NB4 (cell line): ENCODE measurements around the gene USF2.
"Not testable (repeated sequence)": the region's sequence is repeated elsewhere in the genome, so short reads cannot be mapped to it uniquely, and the experiment has no call there.

Experiments
- DNase-seq: peaks from one replicate; pipeline ENCODE4 v3.0.0; 2010; ENCODE audit warnings: low read depth
- H3K4me3 ChIP-seq: one replicate; pipeline ENCODE4 v1.5.1; 2011; ENCODE audit warnings: mild to moderate bottlenecking, low read depth, low read length, moderate library complexity
- MYC ChIP-seq: IDR thresholded peaks from 2 replicates; pipeline ENCODE4 v1.6.1; 2011; ENCODE audit warnings: low read depth, low read length
- POLR2A ChIP-seq: IDR thresholded peaks from 2 replicates; pipeline ENCODE4 v1.6.1; 2011; ENCODE audit warnings: mild to moderate bottlenecking; ENCODE audit not compliant: insufficient read length; ENCODE audit errors: extremely low read depth
- TF ChIP-seq, protein P1 (sequence below): IDR thresholded peaks from one replicate; pipeline ENCODE4 v1.5.1; 2012; ENCODE audit warnings: low read depth, low read length
- TF ChIP-seq, protein P2 (sequence below): IDR thresholded peaks from 2 replicates; pipeline ENCODE4 v1.6.1; 2011; ENCODE audit warnings: low read depth, low read length

The USF2 gene, protein sequence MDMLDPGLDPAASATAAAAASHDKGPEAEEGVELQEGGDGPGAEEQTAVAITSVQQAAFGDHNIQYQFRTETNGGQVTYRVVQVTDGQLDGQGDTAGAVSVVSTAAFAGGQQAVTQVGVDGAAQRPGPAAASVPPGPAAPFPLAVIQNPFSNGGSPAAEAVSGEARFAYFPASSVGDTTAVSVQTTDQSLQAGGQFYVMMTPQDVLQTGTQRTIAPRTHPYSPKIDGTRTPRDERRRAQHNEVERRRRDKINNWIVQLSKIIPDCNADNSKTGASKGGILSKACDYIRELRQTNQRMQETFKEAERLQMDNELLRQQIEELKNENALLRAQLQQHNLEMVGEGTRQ

DNA sequence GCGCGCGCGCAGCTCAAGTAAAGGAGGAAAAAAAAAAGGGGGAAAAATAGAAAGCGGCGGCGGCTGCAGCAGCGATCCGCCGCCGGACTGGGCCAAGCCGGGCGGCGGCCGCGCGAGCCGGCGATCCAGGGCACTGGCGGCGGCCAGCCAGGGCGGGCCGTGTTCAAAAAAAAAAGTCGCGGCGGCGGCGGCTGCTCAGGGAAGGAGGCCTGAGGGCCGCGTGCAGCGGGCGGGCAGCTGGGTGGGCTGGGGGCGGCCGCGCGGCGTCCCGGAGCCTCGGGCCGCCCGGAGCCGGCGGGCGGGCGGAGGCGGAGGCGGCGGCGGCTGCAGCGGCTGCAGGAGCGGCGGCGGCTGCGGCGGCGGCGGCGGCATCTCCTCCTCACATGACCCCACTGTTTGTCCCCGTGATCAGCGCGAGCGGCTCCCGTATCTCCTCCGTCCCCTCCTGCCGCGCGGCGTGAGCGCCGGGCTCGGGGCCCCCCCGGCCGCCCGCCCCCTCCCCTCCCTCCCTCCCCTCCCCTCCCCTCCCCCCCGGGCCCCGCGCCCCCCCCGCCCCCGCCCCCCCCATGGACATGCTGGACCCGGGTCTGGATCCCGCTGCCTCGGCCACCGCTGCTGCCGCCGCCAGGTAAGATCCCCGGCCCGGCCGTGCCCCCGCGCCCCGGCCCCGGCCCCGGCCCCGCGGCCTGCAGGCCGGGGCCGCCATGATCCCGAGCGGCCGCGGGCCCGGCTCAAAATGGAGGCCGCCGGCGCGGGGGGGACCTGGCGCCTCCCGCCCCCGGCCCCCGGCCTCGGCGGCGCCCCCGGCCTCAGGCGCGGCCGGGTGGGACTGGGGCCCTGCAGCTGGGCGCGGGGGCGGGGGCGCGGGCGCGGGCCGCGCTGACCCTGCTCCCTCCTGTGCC lies at the start of gene USF2:
Gene USF2, plus strand, starts transcription at position 427 of the 902 bp plus-strand sequence. Its CDS starts 140 bp downstream, at position 567.
- H3K4me3 ChIP-seq: peak within 1 kb of the TSS; percentile 70
- peak; percentile 61 for DNase-seq
- TF ChIP-seq MYC (no peak), POLR2A (peak; percentile 10)
- TF ChIP-seq, protein P1, sequence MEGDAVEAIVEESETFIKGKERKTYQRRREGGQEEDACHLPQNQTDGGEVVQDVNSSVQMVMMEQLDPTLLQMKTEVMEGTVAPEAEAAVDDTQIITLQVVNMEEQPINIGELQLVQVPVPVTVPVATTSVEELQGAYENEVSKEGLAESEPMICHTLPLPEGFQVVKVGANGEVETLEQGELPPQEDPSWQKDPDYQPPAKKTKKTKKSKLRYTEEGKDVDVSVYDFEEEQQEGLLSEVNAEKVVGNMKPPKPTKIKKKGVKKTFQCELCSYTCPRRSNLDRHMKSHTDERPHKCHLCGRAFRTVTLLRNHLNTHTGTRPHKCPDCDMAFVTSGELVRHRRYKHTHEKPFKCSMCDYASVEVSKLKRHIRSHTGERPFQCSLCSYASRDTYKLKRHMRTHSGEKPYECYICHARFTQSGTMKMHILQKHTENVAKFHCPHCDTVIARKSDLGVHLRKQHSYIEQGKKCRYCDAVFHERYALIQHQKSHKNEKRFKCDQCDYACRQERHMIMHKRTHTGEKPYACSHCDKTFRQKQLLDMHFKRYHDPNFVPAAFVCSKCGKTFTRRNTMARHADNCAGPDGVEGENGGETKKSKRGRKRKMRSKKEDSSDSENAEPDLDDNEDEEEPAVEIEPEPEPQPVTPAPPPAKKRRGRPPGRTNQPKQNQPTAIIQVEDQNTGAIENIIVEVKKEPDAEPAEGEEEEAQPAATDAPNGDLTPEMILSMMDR: no peak

DNA sequence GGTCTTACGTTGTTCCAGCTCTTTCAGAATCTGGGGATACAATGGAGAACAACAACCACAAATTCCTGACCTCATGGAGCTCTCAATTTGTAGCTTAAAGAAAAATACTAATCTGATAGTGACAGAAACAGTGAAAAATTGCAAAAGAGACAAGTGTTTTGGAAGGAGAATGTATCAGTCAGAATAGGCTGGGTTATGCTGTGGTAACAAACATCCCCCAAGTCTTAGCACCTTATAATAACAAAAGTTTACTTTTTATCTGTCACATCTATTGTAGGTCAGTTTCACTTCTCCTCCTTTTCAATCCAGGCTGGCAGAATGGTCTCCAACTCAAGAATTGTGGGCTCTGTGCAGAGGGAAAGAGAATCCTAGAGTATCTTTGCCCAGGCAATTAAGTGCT lies 49.8 kb upstream of the USF2 start:
- TF ChIP-seq, protein P2, sequence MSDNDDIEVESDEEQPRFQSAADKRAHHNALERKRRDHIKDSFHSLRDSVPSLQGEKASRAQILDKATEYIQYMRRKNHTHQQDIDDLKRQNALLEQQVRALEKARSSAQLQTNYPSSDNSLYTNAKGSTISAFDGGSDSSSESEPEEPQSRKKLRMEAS: no peak
- TF ChIP-seq, protein P1: no peak
- no peak overlapping the region for H3K4me3 ChIP-seq
- DNase-seq: no peak

DNA sequence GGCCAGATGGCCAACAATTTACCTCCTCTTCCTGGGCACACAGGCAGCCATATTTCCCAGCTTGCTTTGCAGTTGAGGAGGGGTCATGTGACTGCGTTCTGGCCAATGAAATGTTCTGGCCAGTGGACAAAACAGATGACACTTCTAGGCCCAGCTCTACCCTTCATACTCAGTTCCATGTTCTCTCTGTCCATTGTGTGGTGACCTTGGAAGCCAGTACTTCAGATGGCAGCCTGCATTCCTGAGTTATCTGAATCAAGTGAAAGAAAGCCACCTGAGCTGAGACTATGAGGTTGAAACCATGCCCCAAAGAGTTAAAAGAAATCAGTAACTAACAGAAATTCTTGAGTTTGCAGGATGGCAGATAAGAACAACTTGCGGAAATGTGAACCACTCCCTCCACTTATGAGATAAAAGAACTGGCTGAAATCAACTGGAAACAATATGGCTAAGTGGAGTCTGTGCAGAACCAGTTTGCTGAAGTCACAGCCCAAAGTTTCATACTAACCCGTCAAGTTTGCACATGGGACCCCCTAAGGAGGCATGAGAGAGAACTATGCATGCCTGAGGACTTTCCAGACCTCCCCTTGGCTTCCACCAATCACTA lies 48.3 kb upstream of the USF2 start:
- DNase-seq: no peak
- TF ChIP-seq MYC (no peak), POLR2A (no peak)
- TF ChIP-seq, protein P2: no peak
- TF ChIP-seq, protein P1: no peak
- H3K4me3 ChIP-seq: no peak overlapping the region

DNA sequence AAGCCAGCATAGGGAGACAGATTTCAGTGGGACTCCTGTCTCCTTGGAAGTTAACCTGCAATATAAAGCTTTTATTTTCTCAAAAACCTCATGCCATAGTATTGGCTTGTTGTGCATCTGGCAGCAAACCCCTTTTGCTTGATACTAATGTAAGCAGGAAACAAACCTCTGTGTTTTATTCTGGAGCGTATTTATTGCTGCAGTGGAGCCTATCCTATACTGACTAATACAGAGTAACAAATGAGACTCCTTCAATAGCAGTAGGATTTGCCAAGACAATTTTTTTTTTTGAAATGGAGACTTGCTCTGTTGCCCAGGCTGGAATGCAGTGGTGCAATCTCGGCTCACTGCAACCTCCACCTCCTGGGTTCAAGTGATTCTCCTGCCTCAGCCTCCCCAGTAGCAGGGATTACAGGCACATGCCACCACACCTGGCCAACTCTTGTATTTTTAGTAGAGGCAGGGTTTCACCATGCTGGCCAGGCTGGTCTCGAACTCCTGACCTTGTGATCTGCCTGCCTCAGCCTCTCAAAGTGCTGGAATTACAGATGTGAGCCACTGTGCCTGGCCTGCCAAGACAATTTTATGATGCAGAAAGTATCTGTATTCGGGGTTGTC lies 47.7 kb upstream of the USF2 start:
- DNase-seq, H3K4me3 ChIP-seq: not testable (repeated sequence)

DNA sequence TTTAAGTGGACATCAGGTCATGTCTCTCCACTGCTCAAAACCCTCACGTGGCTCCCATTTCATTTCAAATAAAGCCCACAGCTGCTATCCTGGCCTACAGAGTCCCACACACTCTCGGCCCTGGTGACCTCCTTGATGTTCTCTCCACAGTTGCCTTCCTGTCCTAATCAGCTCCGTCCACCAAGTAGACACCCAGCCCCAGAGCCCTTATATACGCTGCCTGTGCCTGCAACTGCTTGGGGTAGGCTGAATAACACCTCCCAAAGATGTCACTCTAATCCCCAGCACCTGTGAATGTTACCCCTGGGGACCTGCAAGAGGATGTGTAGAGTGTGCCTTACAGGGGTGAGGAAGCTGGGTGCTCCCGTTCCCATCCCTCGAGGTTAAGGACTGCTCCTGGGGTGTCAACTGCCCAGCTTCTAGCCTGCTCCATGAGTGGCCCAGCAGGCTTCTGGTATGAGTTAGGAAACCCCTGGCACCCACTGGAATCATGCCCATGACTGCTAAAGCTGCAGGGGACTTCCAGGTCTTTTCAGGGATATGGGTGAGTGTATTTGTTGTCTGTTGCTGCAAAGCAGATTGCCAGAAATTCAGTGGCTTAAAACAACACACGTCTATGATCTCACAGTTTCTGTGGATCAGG lies 46.3 kb upstream of the USF2 start:
- TF ChIP-seq POLR2A (no peak), MYC (no peak)
- TF ChIP-seq, protein P1: no peak
- TF ChIP-seq, protein P2: no peak
- no peak overlapping the region for H3K4me3 ChIP-seq
- no peak for DNase-seq
